Colon (tissue), 2 donors: ENCODE results near the gene TOR3A.

Experiments
- FAIRE-seq: peaks from 2 replicates; lab custom pipeline; 2012; peaks lifted over from hg19 to GRCh38; lab: Jason Lieb, UNC
- donor health status: control.
- donor health status: control.

Gene TOR3A

DNA sequence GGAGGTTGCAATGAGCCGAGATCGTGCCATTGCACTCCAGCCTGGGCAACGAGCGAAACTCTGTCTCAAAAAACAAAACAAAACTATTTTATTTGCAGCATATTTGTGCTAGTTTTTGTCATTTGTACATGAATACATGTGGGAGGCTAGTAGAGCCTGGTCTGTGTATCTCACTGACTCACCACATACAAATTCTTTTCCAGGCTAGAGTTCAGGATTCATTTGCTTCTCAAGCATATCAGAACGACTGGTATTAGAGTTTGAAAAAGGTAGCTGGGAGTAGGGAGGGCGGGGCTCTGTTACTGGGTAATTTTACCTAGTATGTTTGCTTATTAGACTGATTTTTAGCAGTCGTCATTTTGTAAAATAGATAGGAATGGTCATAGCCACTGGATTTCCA lies 4.5 kb upstream of the TOR3A start:
- FAIRE-seq, result no peak

DNA sequence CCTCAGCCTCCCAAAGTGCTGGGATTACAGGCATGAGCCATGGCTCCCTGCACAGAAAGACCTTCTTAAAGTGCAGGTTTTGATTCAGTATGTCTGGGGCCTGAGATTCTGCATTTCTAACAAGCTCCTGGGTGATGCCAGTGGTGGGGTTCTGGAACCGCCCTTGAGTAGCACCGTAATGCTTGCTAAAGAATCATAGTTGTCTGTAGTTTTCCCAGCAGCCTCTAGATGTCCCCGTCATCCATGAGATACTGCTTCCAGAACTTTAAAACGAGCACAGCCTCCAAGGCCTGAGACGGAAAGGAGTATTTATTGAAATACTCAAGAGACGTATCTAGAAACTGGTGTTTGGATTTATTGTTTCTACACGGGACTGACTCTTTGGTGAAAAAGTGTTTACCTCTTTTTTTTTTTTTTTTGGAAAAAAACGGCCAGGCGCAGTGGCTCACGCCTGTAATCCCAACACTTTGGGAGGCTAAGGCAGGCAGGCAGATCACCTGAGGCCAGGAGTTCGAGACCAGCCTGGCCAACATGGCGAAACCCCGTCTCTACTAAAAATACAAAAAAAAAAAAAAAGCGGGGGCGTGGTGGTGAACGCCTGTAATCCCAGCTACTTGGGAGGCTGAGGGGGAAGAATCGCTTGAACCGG lies 2.6 kb upstream of the TOR3A start:
- no peak for FAIRE-seq

DNA sequence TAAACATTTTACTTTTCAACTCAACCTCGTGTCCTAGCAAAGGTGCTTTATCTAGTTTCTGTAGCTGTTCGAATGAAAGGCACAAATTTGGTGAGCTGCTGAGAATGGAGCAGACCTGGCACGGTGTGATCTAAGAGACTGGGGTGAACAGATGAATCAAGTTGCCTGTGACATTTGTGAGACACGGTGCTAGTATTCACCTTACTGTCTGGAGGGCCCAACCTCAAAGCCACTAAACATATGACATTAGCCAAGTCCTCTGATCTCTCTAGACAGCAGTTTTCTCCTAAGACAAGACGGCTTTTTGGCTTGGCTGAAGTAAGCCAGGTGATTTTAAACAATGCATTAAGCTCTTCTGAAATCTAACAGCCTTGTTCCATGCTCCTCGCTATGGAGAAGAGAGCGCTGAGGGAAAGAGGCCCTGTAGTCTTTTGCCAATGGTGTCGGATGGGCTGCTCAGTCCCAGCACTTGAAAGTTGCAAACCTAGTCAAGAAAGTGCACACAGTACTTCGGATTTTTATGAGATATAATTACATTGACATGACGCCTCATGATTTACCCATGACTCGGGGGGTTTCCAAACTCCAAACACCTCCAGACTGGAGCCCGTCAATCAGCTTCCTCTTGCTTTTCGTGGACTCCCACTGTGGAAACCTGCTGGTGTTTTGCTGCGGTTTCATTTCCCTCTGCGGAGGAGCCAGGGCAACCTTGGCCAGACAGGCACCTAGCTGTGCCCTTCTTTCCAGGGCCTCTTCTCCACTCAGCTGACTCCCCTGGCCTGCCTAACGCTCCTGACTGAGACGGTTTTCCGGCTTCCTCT lies 794 bp upstream of the TOR3A start:
- no peak for FAIRE-seq

DNA sequence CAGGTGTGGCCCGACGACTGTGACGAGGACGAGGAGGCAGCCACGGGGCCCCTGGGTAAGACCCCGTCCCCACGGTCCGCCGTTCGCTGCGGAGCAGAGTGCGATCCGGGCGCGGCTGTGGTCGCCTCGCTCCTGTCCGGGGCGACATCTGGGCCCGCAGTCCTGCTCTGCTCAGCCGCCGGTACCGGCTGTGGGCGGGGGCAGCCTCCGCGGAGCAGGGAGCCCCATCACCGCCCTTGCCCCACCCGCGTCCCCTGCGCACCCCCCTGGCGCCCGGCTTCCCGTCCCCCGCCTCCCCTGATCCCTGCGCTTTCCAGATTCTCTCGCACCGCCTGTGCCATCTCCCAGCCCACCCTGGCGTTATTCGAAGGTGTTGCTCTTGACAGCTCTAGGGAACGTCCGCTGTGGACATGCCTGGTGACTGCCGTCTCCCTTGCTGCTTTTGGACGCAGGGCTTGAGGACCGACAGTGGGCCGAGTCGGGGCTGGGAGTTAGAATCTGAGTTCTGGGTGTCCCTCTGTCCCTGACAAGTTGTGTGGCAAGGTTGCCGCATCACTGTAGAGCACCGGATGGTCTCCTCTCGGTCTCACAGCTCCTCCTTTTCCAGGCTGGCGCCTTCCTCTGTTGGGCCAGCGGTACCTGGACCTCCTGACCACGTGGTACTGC lies 596 bp downstream of the TOR3A start:
- no peak for FAIRE-seq

DNA sequence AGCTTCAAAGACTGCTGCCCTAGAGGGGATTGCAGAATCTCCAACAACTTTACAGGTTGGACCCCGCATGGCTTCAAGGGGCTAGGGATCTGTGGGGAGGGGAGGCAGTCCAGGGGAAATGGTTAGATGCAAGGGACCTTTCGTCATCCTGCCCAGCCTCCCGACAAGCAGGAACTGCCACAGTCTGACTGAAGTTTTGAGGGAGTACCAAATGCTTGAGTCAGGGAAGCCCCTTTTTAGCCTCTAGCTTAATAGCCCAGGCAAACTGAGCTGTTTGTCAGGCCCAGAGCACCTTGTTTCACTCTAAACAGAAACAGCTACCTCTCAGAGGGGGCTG lies 1.1 kb downstream of the TOR3A start:
- no peak for FAIRE-seq

DNA sequence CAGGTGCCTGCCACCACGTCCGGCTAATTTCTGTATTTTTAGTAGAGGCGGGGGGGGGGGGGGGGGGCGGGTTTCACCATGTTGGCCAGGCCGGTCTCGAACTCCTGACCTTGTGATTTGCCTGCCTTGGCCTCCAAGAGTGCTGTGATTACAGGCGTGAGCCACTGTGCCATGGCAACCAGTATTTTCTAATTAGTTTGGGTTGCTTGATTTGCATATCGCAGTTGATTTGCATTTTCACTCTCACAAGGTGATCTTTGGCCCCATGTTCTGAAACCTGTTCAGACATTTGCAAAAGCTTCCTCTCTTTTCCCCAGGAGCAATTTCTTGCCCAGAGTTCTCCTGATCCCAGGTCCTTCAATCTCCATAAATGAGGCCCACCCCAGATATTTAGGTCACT lies 1.7 kb downstream of the TOR3A start:
- FAIRE-seq, result no peak

DNA sequence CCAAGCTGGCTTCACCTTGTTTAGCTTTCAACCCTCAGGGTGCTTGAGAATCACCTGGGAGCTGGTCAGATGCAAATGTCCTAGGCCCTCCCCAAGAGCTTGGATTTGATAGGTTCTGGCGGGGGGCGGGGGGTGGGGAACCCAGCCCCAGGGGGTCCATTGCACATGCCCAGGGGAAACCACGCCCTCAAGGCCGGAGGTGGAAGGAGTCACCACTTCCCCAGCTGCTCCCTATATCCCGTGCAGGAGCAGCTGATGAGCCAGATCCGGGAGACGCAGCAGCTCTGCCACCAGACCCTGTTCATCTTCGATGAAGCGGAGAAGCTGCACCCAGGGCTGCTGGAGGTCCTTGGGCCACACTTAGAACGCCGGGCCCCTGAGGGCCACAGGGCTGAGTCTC lies 5.8 kb downstream of the TOR3A start:
- FAIRE-seq, result no peak

DNA sequence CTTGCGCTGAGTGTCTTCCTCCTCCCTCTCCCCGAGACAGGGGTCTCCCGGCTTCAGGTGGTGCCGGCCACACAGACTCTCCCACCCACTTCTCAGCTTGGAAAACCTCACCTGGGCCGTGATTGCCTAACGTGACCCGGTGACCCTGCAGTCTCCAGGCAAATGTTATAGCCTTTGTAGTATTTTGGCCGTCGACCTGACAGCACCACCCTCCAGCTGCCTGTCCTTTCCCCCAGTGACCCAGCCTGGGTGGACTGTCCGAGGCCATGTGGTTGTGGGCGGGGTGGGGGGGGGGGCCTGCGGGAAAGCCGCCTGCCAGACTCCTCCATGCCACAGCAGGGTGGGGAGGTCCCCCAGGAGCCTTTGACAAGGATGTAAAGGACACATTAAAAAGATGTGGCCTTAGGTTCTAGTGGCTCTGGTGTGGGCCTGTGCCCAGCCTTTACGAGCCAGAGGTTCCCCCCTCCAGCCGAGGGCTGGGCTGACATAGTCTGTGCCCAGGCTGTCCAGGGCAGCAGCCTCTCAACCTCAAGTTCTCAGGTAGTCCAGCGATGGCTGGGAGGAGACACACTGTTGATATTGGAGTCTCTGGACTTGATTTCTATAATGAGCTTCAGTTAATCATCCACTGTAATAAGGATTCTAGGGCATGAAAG lies 8.1 kb downstream of the TOR3A start:
- no peak for FAIRE-seq

DNA sequence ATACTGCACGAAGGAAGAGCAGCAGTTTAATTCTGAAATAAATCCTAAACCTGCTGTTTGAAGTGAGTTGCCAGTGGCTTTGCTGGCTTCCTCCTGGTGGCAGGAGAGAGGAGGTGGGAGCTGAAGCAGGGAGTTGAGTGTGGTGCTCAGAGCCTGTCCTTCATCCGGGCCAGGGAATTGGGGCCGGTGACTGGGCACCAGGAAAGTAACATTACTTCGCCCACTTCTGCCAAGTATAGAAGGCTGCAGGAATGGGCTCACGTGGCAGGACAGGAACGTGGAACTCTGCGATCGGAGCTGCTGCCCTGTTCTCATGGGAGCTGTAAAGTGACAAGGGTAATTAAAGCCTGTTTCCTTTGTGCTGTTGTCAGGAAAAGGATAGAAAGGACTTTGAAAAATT lies 8.7 kb downstream of the TOR3A start:
- FAIRE-seq, result no peak

DNA sequence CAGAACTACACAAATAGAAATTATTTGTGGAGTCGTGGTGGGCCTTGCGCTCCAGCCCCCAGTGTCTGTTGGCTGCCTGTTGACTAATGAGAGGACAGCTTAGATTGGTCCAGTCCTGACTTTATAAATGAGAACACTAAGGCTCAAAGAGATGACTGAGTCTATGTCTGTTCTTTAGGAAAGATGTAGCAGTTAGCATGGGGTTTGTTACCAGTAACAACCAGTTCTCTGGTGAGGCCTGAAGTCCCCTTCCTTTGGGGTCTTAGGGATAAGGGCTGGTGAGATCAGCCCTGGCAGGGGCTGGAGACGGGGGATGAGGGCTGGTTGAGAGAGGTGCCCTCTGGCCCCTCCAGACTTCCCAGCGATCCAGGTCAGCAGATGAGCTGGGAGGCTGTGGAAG lies 9.1 kb downstream of the TOR3A start:
- FAIRE-seq, result no peak

DNA sequence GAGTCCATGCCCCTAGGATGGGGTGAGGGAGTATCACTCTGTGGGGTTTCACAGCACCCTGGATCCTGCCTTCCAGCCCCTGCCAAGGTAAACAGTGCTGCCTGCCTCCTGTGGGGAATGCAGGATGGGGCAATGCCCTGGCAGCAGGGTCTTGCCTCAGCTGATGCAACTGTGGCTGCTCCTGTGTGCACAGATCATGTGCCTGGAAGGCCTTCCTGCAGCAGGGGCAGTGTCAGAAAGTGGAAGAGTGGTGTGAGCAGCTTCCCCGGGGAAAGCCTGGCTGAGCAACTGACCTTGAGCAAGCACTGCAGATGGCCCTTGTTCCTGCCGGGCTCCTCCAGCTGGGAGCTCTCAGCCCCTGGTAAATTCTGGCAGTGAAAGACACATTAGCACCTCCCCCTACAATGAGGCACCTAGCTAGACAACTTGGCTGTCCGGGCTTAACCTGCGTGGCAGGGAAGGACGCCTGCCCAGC lies 9.9 kb downstream of the TOR3A start:
- no peak for FAIRE-seq

DNA sequence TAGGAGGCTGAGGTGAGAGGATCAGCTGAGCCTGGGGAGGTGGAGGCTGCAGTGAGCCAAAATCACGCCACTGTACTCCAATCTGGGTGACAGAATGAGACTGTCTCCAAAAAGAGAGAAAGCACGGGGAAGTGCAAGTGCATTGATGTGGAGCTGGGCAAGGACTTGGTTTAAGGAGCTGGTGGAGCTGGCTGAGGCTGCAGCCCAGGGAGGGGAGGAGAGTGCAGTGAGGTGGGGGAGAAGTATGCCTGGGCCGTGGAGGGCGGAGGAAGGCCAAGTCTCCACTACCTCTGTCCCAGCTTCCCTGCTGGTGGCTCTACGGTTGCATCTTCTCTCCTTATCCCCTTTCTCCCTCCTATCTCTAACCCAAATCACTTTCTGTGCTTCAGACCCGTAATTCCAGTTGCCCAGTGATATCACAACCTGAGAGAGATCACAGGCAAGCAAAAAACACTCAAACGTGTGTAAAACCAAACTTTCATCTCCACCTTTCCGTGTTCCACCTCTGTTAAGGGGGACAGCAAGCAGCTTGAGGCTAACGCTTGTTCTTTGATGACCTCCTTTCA lies 11.1 kb downstream of the TOR3A start:
- FAIRE-seq, result no peak

DNA sequence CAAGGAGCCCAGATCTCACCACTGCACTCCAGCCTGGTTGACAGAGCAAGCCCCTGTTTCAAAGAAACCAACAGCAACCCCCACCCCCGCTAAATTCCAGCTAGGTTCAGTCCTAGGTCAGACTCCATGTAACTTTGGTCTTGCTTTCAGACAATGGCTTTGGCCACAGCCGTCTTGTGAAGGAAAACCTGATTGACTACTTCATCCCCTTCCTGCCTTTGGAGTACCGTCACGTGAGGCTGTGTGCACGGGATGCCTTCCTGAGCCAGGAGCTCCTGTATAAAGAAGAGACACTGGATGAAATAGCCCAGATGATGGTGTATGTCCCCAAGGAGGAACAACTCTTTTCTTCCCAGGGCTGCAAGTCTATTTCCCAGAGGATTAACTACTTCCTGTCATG lies 12.9 kb downstream of the TOR3A start:
- no peak for FAIRE-seq

DNA sequence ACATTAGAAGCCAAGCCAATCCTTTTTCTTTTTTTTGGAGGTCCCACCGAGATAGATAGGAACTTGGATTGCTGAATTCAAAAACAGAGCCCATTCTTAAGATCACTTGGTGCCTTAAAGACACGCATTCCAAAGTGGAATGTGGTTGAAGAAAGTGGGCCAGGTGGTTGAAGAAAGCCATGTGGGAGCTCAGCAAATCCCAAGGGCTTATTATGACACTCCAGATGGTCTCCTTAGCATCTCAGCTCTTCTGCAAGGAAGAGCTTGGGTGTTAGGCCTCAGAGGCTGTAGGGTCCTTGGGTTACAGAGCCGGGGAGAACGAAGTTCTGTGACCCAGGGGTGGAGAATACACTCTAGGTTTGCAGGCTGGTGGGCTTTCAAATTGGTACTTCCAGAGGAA lies 13.5 kb downstream of the TOR3A start:
- FAIRE-seq, result no peak

DNA sequence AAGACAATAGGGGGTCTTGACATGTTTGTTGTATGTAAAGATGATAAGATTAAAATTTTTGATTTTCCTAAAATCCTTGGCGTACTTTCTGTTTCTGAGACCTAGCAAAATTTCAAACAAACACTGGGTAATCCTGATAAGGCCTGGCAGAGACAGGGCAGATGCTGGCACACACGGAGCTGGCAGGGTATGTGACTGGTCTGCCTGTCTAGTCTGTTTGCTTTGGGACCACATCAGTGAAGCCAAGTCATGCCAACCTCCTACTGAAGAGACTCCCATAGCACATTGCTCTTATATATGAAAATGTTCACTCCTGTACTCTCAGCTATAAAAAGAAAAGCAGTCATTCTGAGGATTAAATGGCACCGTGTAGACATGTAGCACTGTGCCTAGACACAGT lies 14.1 kb downstream of the TOR3A start:
- FAIRE-seq, result no peak

DNA sequence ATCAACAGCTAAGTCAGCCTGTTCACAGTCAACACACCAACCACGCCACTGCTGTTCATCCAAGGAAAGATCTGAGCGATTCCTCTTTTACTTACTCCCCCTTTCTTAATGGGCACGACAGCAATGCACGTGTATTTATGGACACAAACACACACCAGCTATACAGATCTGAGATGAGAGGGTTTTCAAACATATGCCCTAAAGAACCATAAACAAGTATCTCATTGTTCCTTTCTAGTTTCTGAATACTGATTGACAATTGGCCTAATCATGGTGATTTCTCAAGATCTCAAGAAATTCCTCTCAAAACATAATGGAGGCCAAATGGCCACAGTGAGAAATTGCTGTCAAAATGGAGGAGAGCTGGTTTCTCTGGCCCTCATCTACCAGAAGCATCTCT lies 18.0 kb downstream of the TOR3A start:
- no peak for FAIRE-seq

DNA sequence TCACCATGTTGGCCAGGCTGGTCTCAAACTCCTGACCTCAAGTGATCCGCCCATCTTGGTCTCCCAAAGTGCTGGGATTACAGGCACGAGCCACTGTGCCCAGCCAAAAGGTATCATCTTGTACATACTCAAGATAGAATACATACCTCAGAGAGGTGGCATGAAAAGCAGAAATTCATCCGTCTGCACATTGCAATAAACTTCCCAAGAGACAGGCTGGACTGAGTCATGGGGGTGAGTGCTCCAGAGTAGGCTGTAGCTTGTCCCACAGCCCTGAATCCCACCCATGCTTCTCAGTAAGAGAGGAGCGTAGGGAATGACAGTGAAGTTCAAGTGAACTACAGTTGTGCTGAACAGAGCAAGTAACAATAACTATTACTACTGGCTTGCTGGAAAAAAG lies 19.7 kb downstream of the TOR3A start:
- FAIRE-seq, result no peak

DNA sequence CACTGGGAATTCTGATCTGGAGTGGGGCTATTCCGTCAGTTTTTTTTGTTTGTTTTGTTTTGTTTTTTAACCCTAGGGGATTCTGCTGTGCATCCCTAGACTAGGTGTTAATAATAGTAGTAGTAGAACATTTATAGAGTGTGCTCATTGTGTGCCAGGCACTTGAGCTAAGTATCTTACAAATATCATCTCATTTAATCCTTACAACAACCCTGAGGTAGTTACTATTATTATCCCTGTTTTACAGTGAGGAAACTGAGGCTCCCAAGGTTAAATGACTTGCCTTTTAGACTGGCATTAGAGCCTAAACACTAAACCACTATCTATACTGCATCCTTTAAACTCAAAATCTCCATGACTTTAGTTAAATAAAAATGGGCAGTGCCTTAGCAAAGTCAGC lies 22.1 kb downstream of the TOR3A start:
- FAIRE-seq, result no peak

DNA sequence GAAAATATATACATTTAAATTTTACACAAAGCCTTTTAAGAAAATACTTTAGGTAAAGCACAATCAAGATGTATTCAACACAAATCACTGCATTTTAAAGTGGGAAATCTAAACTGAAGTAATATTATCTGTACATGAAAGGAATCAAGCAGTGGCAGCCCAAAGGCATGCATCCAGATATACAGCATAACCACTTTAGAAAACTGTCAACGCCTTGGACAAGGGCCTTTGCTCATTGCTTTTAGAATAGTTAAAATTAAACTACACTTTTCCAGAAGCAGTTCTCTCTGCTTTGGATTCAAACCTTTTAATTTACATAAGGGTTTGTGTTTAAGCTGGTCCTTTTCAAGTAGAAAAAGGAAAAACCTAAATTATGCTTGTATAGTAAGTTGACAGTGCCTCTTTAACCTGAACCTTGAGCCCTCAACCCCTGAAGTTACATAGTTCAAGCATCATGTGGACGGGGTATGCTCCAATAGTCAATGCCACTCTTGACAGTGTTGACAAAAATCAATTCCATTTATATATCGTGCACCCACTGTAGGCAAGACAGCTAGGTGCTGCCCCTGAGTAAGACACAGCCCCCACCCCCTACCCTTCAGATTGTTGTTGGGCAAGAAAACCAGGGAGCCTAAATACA lies 22.9 kb downstream of the TOR3A start:
- no peak for FAIRE-seq

DNA sequence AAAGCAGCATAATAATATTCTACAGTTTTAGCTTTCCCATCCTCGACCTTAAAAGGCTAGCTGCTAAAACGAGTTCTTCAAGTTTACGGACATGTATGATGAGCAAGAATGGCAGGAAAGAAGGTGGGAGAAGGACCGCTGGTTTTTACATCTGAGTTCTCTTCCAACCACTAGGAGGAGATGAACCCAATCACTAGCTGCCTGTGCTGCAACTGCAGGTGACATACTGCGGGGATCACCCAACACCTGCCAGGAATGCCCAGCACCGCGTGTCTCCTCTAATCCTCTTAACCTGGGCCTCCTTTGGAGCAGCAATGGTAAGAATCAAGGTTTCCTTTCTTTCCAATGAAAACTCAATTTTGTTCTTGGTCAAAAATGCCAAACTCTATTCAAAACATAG lies 23.5 kb downstream of the TOR3A start:
- no peak for FAIRE-seq

DNA sequence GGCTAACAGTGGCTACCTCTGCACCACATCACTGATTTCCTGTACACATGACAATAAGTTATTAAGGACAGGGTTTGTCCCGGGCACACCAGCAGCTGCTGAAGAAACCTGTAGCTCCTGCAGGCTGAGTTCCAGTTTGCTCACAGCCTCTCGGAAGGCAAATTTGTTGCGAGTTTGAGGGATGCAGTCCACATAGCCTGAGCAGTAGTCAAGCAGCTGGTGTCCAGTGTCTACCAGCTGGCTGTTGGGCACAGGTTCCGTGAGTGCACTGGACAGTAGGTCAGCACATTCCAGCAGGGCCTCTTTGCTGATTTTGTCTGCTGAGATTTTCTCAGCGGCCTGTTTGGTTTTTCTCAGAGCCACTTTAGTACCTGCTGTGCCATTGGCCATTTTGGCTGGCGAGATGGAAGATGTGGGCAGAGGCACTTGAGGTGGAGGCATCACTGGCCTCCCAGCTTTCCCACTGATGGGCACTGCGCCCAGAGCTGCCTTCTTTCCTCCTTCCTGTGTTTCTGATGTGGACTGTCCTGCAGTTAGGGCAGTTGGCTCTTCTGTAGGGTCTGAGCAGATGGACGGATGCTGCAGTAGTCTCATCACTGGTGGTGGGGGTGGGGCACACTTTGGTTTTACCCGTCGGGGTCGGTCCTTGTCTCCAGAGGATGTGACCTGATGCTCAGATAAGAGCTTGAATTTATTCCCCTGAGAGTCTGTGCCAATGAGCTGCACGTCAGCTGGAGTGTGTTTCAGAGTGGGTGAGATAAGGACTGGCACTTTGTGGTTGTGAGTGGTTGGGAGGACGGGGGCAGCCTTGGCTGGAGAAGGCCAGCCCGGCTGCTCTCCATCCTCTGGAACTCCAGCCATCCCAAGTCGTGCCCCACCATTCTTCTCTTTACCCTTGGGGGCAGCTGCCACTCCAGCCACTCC lies 26.1 kb downstream of the TOR3A start:
- no peak for FAIRE-seq
